ENCODE results near the gene MARCHF10. TPM values are rescaled to one million over a fixed set of nuclear protein-coding genes. Genes with fewer than 3 reads are reported as not detected.
A peak's percentile ranks its signal among the peaks of the same experiment; 100 is the strongest.
"Not testable (repeated sequence)": the region's sequence is repeated elsewhere in the genome, so short reads cannot be mapped to it uniquely, and the experiment has no call there.

Gene MARCHF10
- total RNA-seq, 1 donor from 2014 or later, result not detected

DNA sequence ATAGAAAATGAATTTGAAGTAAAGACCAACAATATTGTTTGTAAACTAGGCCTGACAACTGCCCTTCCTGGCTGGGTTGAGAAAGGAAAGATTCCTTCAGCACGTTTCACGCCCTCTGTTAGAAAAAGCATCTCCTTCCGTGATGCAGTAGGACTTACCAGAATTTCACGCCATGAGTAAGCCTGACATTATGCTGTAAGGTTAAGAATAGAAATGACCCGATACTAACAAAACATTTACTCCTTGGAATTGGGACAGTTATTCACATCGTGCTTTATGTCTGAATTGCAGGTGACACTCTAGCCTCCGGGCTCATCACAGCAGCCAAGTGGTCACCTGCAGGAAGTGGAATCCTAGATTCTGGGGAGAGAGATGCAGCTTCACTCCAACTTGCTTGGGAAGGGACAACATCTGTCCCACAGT is 17.5 kb downstream of the MARCHF10 start:
- Mint-ChIP-seq H3K4me1 (ENCODE audit: unreplicated experiment) (peaks cover 21% of the 10 kb centered on the region), H3K27ac (peak overlapping the region; percentile 29)

DNA sequence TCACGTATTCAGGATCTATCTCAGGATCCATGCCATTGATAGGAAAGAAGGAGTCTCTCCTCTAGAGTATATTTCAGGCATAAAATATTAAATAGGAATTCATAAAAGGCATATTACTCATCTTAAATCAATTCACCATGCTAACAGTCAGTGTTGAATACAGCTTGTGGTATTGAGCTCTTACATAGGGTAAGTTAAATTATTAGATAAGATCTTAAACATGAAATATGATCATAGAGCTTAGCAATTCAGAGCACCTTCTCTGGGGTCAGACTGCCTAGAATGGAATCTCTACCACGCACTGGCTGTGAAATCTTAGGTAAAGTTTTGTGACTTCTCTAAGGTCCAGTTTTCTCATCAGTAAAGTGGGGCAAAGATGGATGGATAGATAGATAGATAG is 20.7 kb downstream of the MARCHF10 start:
- DNase-seq (ENCODE audit: extremely low spot score, unreplicated experiment), result no peak
- Mint-ChIP-seq H3K9me3 (peaks cover 4% of the 10 kb centered on the region), H3K4me3 (no peak overlapping the region), H3K27me3 (peaks cover 4% of the 10 kb centered on the region), H3K27ac (no peak overlapping the region), H3K36me3 (no peaks in the 10 kb centered on the region), H3K4me1 (ENCODE audit: unreplicated experiment) (peaks cover 13% of the 10 kb centered on the region)
- TF ChIP-seq, protein P1, sequence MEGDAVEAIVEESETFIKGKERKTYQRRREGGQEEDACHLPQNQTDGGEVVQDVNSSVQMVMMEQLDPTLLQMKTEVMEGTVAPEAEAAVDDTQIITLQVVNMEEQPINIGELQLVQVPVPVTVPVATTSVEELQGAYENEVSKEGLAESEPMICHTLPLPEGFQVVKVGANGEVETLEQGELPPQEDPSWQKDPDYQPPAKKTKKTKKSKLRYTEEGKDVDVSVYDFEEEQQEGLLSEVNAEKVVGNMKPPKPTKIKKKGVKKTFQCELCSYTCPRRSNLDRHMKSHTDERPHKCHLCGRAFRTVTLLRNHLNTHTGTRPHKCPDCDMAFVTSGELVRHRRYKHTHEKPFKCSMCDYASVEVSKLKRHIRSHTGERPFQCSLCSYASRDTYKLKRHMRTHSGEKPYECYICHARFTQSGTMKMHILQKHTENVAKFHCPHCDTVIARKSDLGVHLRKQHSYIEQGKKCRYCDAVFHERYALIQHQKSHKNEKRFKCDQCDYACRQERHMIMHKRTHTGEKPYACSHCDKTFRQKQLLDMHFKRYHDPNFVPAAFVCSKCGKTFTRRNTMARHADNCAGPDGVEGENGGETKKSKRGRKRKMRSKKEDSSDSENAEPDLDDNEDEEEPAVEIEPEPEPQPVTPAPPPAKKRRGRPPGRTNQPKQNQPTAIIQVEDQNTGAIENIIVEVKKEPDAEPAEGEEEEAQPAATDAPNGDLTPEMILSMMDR (conservative IDR thresholded peaks at IDR 0.05), result no peak

More for the DNA sequence above, 17.5 kb downstream of the MARCHF10 start:
- no peaks in the 10 kb centered on the region for H3K27me3 Mint-ChIP-seq
- H3K36me3 Mint-ChIP-seq, result no peaks in the 10 kb centered on the region
- TF ChIP-seq, protein P1 (conservative IDR thresholded peaks at IDR 0.05), result no peak
- H3K9me3 Mint-ChIP-seq, result peaks cover 7% of the 10 kb centered on the region
- H3K4me3 Mint-ChIP-seq, result no peak overlapping the region
- no peak for DNase-seq (ENCODE audit: extremely low spot score, unreplicated experiment)

DNA sequence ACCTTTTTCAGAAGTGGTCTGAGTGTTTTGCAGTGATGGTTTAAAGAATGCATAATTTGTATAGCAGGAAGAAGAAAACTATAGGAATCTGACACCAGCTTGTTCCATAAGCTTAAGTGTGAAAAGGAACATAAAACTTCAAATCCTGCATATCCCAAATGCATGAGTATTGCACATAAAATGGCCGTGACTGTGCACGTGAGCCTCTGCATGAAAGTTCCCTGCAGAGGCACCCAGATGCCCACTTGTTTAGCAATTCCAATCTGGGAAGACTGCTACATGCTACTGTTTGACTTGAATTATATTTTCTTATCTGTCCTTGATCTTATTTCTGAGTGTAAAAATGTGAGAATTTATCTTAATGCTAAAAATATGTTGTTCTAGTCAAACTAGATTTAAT is 21.5 kb downstream of the MARCHF10 start:
- TF ChIP-seq, protein P1 (conservative IDR thresholded peaks at IDR 0.05), result no peak
- Mint-ChIP-seq H3K4me3 (no peak overlapping the region), H3K36me3 (no peaks in the 10 kb centered on the region), H3K27ac (no peak overlapping the region), H3K27me3 (peaks cover 4% of the 10 kb centered on the region), H3K4me1 (ENCODE audit: unreplicated experiment) (peaks cover 11% of the 10 kb centered on the region), H3K9me3 (peaks cover 4% of the 10 kb centered on the region)
- no peak for DNase-seq (ENCODE audit: extremely low spot score, unreplicated experiment)

DNA sequence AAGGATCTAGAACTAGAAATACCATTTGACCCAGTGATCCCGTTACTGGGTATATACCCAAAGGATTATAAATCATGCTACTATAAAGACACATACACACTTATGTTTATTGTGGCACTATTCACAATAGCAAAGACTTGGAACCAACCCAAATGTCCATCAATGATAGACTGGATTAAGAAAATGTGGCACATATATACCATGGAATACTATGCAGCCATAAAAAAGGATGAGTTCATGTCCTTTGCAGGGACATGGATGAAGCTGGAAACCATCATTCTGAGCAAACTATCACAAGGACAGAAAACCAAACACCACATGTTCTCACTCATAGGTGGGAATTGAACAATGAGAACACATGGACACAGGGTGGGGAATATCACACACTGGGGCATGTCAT is 22.1 kb downstream of the MARCHF10 start:
- not testable (repeated sequence) for H3K36me3 Mint-ChIP-seq; H3K27ac Mint-ChIP-seq; DNase-seq (ENCODE audit: extremely low spot score, unreplicated experiment); H3K4me1 Mint-ChIP-seq (ENCODE audit: unreplicated experiment); H3K27me3 Mint-ChIP-seq; H3K4me3 Mint-ChIP-seq; H3K9me3 Mint-ChIP-seq

DNA sequence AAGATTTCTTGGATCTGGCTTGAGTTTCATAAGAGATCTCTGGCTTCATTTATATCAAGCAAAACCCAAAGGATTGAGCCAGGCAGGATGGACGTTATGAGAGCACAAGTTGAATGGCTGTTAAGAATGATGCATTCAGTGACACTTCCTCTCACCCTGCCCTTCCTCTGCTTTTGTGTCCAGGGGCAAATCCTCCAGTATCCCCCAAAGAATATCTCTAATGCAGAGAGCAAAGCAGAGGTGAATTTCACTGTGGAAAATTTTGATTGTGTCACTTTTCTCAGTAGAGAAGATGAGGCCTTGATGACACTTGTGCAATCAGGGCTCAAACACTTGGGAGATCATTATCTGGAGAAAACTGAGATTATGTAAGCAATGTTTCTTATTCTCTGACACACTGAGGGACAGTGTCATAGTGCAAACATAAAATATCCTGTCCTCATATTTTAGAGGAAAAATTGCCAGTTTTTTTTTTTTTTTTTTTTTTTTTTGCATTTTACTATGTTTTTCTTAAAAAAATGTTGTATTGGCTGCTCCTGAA is 25.3 kb downstream of the MARCHF10 start:
- DNase-seq (ENCODE audit: extremely low spot score, unreplicated experiment), result no peak
- Mint-ChIP-seq H3K4me1 (ENCODE audit: unreplicated experiment) (peaks cover 16% of the 10 kb centered on the region), H3K36me3 (no peaks in the 10 kb centered on the region), H3K27ac (no peak overlapping the region), H3K9me3 (peaks cover 4% of the 10 kb centered on the region), H3K27me3 (peaks cover 10% of the 10 kb centered on the region), H3K4me3 (no peak overlapping the region)
- TF ChIP-seq, protein P1 (conservative IDR thresholded peaks at IDR 0.05), result no peak

DNA sequence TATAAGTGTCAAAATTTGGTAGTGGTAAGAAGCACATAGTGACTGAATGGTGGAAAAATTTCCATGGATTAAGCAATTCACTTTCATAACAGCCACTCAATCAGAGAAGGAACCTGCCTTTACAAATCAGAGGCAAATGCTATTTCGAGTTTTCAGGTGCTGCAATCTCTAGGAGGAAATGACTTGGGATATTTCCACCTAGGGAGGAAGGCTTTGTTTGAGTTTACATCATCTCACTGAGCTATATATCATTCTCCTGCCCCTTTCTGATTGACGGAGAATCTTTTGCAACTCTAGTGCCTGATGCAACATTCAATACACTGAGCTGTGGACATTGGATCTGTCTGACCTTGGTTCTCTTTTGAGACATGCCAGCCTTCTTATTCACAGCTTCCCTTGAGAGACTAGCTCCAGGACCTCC is 26.3 kb downstream of the MARCHF10 start:
- H3K4me3 Mint-ChIP-seq, result no peak overlapping the region
- H3K36me3 Mint-ChIP-seq, result no peaks in the 10 kb centered on the region
- peaks cover 11% of the 10 kb centered on the region for H3K27me3 Mint-ChIP-seq
- H3K27ac Mint-ChIP-seq, result no peak overlapping the region
- DNase-seq (ENCODE audit: extremely low spot score, unreplicated experiment), result no peak
- peaks cover 16% of the 10 kb centered on the region for H3K4me1 Mint-ChIP-seq (ENCODE audit: unreplicated experiment)
- peaks cover 4% of the 10 kb centered on the region for H3K9me3 Mint-ChIP-seq
- TF ChIP-seq, protein P1 (conservative IDR thresholded peaks at IDR 0.05), result no peak

Measured in type B pancreatic cell (in vitro differentiated cells).